Stomach (tissue), 9 donors: ENCODE measurements around the gene WDR27. TPM values are rescaled to one million over a fixed set of nuclear protein-coding genes. Genes with fewer than 3 reads are reported as not detected.

Source experiments
- DNase-seq, 2 donors: peaks; one replicate each; pipeline versions ENCODE4 v3.0.0 to v3.0.0-alpha.2; 2013 to 2019
- H3K27ac ChIP-seq, 5 donors: fragments of 200-600 bp in 4 of 5; sonication (generic) in 4 of 5; one replicate each; pipeline ENCODE4 v1.5.1; 2013 to 2019; ENCODE audit warnings: mild to moderate bottlenecking in 1 of 5, moderate library complexity in 1 of 5
- H3K27me3 ChIP-seq, 3 donors: fragments of 200-600 bp; sonication (generic); one replicate each; pipeline ENCODE4 v1.5.1; 2017 to 2019; ENCODE audit warnings: mixed run types in 1 of 3
- H3K36me3 ChIP-seq, 4 donors: fragments of 200-600 bp; sonication (generic); 1 replicate in 3 of 4; 2 replicates in 1 of 4; pipeline ENCODE4 v1.5.1; 2016 to 2019
- H3K4me1 ChIP-seq, 4 donors: fragments of 200-600 bp; sonication (generic); one replicate each; pipeline ENCODE4 v1.5.1; 2016 to 2019
- H3K4me3 ChIP-seq, 4 donors: fragments of 200-600 bp; sonication (generic) in 3 of 4; one replicate each; pipeline ENCODE4 v1.5.1; 2016 to 2019; ENCODE audit warnings: mild to moderate bottlenecking in 1 of 4
- H3K9me3 ChIP-seq, 4 donors: fragments of 200-600 bp; sonication (generic); one replicate each; pipeline ENCODE4 v1.5.1; 2016 to 2019
- CTCF ChIP-seq, 7 experiments: fragments of 450-650 bp in 4 of 7; fragments of 200-600 bp in 3 of 7; sonication (generic) in 3 of 7; IDR thresholded peaks; one replicate each; pipeline ENCODE4 v1.5.1; 2016 to 2019; ENCODE audit warnings: antibody characterized with exemption in 7 of 7, control low read depth in 2 of 7, mild to moderate bottlenecking in 1 of 7
- EP300 ChIP-seq: sonication (generic); formaldehyde crosslinking; IDR thresholded peaks from one replicate; pipeline ENCODE4 v1.6.1; 2017; ENCODE audit warnings: antibody characterized with exemption
- POLR2A ChIP-seq, 4 donors: fragments of 450-650 bp; IDR thresholded peaks; one replicate each; pipeline ENCODE4 v1.6.1; 2016; ENCODE audit warnings: antibody characterized with exemption in 4 of 4, control low read depth in 2 of 4, mild to moderate bottlenecking in 1 of 4, moderate library complexity in 1 of 4
- POLR2AphosphoS5 ChIP-seq, 3 donors: sonication (generic); formaldehyde crosslinking; IDR thresholded peaks; one replicate each; pipeline ENCODE4 v1.6.1; 2016; ENCODE audit warnings: antibody characterized with exemption in 3 of 3
- WGBS, 5 donors: extraction: QIAGEN DNeasy Blood & Tissue Kit in 3 of 5; methylation state at CpG; one replicate each; pipeline versions ENCODE4 v1.1.5 to v1.1.7; 2013 to 2018; 5-methylcytosine and 5-hydroxymethylcytosine counted together
- intact Hi-C: fragments of 100-400 bp; cut with DNase I; formaldehyde crosslinking; loops from one replicate; pipeline ENCODE4 v1.15.1; 2023; ENCODE audit warnings: low total_unique reads
- polyA plus RNA-seq, 3 donors: library from polyadenylated mRNA; stranded (reverse); fragments of 200-250 nt; gene quantifications; one replicate each; pipeline ENCODE4 v1.2.3, GENCODE V29; 2013
- total RNA-seq, 5 donors: library from RNA; depleted of rRNA; stranded (reverse); fragments of >200 nt; gene quantifications; one replicate each; pipeline versions ENCODE4 v1.1.0 to v1.2.3, GENCODE V29; 2014 to 2016
- donor health status: healthy with polysubstance abuse.
- donor health status: Bipolar disorder and iron deficiency.
- donor health status: healthy.

Gene WDR27
- total and polyA plus RNA-seq, 8 donors: 4.9 to 271 (median 39.9) TPM

- H3K9me3 ChIP-seq: peaks cover 0 to 2% (median under 1%) of the 10 kb centered on the region in 4 donors
- H3K27me3 ChIP-seq: no peaks in the 10 kb centered on the region
- peaks cover 0 to 19% (median 2%) of the 10 kb centered on the region in 4 donors for H3K36me3 ChIP-seq
- no peak for TF ChIP-seq POLR2A (IDR thresholded peaks at IDR 0.05)
- TF ChIP-seq POLR2AphosphoS5 (IDR thresholded peaks at IDR 0.05): no peak
- TF ChIP-seq CTCF (IDR thresholded peaks at IDR 0.05): no peak
- TF ChIP-seq EP300: no peak
- WGBS, 5 donors: 90 to 96% (median 94%) methylated on average over 11 of the region's 11 CpGs
- H3K4me3 ChIP-seq: no peak overlapping the region
- H3K27ac ChIP-seq: no peak overlapping the region
- DNase-seq: no peak
- intact Hi-C loops: no loop called here
- no peaks in the 10 kb centered on the region for H3K4me1 ChIP-seq
Measured at GRCh38 chr6:169501128-169501527, 200.7 kb downstream of the WDR27 start.

- WGBS, 5 donors: 91 to 95% (median 94%) methylated on average over 7 to 15 of the region's 15 CpGs
- TF ChIP-seq POLR2A (IDR thresholded peaks at IDR 0.05) (no peak), CTCF (IDR thresholded peaks at IDR 0.05) (no peak), POLR2AphosphoS5 (IDR thresholded peaks at IDR 0.05) (no peak), EP300 (no peak)
- intact Hi-C loops: no loop called here
- no peak overlapping the region for H3K4me3 ChIP-seq
- no peaks in the 10 kb centered on the region for H3K27me3 ChIP-seq
- peaks cover 0 to 19% (median 2%) of the 10 kb centered on the region in 4 donors for H3K36me3 ChIP-seq
- no peak for DNase-seq
- no peak overlapping the region for H3K27ac ChIP-seq
- H3K4me1 ChIP-seq: no peaks in the 10 kb centered on the region
- peaks cover 0 to 5% (median 2%) of the 10 kb centered on the region in 4 donors for H3K9me3 ChIP-seq
Measured at GRCh38 chr6:169500688-169501087, 201.1 kb downstream of the WDR27 start.

GRCh38 chr6:169499848-169500247 is 202.0 kb downstream of the WDR27 start:
- intact Hi-C loops: no loop called here
- Histone ChIP-seq H3K27me3 (no peaks in the 10 kb centered on the region), H3K4me3 (no peak overlapping the region), H3K9me3 (peaks cover 0 to 5% (median 2%) of the 10 kb centered on the region in 4 donors), H3K36me3 (peaks cover 0 to 19% (median 2%) of the 10 kb centered on the region in 4 donors), H3K4me1 (no peaks in the 10 kb centered on the region), H3K27ac (no peak overlapping the region)
- WGBS, 5 donors: 78 to 90% (median 85%) methylated on average over 7 of the region's 7 CpGs
- TF ChIP-seq CTCF (IDR thresholded peaks at IDR 0.05): no peak
- no peak for TF ChIP-seq POLR2AphosphoS5 (IDR thresholded peaks at IDR 0.05)
- TF ChIP-seq EP300: no peak
- no peak for TF ChIP-seq POLR2A (IDR thresholded peaks at IDR 0.05)
- DNase-seq: no peak

- H3K4me3 ChIP-seq: no peak overlapping the region
- no peaks in the 10 kb centered on the region for H3K4me1 ChIP-seq
- intact Hi-C loops: no loop called here
- no peak overlapping the region for H3K27ac ChIP-seq
- no peak for TF ChIP-seq POLR2AphosphoS5 (IDR thresholded peaks at IDR 0.05)
- no peaks in the 10 kb centered on the region for H3K27me3 ChIP-seq
- H3K9me3 ChIP-seq: peaks cover 0 to 5% (median 2%) of the 10 kb centered on the region in 4 donors
- H3K36me3 ChIP-seq: peaks cover 0 to 19% (median 2%) of the 10 kb centered on the region in 4 donors
- no peak for DNase-seq
- WGBS, 5 donors: 85 to 94% (median 93%) methylated on average over 15 of the region's 15 CpGs
Measured at GRCh38 chr6:169498916-169499513, 202.8 kb downstream of the WDR27 start.

GRCh38 chr6:169495601-169496000 is 206.2 kb downstream of the WDR27 start:
- H3K36me3 ChIP-seq: peaks cover 0 to 3% (median 0%) of the 10 kb centered on the region in 4 donors
- H3K27ac ChIP-seq: no peak overlapping the region
- DNase-seq: no peak
- H3K4me1 ChIP-seq: peaks cover 0 to 2% (median 1%) of the 10 kb centered on the region in 4 donors
- no peak overlapping the region for H3K4me3 ChIP-seq
- no peaks in the 10 kb centered on the region for H3K27me3 ChIP-seq
- intact Hi-C loops: no loop called here
- peaks cover 0 to 5% (median 2%) of the 10 kb centered on the region in 4 donors for H3K9me3 ChIP-seq
- TF ChIP-seq CTCF (IDR thresholded peaks at IDR 0.05): no peak
- no peak for TF ChIP-seq POLR2A (IDR thresholded peaks at IDR 0.05)
